Activated CD4-positive, alpha-beta T cell treated with anti-CD3 and anti-CD28 coated beads, Interleukin-10, Interleukin-2, amounts not matched to agents 100 ng/mL and 50 ng/mL, durations not matched to agents 16 hours and 8 hours (primary cell): ENCODE results near the gene PSMA3.

Experiments used
- DNase-seq: peaks from one replicate; pipeline ENCODE4 v3.0.0-alpha.2; 2020

The PSMA3 gene

GRCh38 chr14:58272588-58273372 is 28.1 kb downstream of the PSMA3 start:
- no peak for DNase-seq

- DNase-seq = no peak
These were observed 30.2 kb downstream of the PSMA3 start for GRCh38 chr14:58274881-58275280.

- no peak for DNase-seq
These were observed 31.0 kb downstream of the PSMA3 start for GRCh38 chr14:58275527-58276190.

GRCh38 chr14:58276208-58276607 is 31.6 kb downstream of the PSMA3 start:
- no peak for DNase-seq

GRCh38 chr14:58278177-58278576 is 33.5 kb downstream of the PSMA3 start:
- no peak for DNase-seq

- DNase-seq = peak; percentile 57
These were observed 36.5 kb downstream of the PSMA3 start for GRCh38 chr14:58280954-58281787.

- no peak for DNase-seq
These were observed 37.3 kb downstream of the PSMA3 start for GRCh38 chr14:58281969-58282368.

- DNase-seq = no peak
These were observed 38.4 kb downstream of the PSMA3 start for GRCh38 chr14:58282925-58283593.

GRCh38 chr14:58283730-58284129 is 39.1 kb downstream of the PSMA3 start:
- no peak for DNase-seq

- no peak for DNase-seq
These were observed 40.5 kb downstream of the PSMA3 start for GRCh38 chr14:58285132-58285531.

- no peak for DNase-seq
These were observed 43.0 kb downstream of the PSMA3 start for GRCh38 chr14:58287607-58288042.

- no peak for DNase-seq
These were observed 43.6 kb downstream of the PSMA3 start for GRCh38 chr14:58288106-58288792.

GRCh38 chr14:58291646-58292045 is 47.0 kb downstream of the PSMA3 start:
- no peak for DNase-seq

- no peak for DNase-seq
These were observed 47.5 kb downstream of the PSMA3 start for GRCh38 chr14:58292187-58292586.

GRCh38 chr14:58294201-58294600 is 49.6 kb downstream of the PSMA3 start:
- no peak for DNase-seq

GRCh38 chr14:58296726-58297125 is 52.1 kb downstream of the PSMA3 start:
- peak; percentile 27 for DNase-seq

GRCh38 chr14:58297412-58297761 is 52.7 kb downstream of the PSMA3 start:
- no peak for DNase-seq

GRCh38 chr14:58297762-58298476 is 53.3 kb downstream of the PSMA3 start:
- DNase-seq = peak; percentile 99

GRCh38 chr14:58298477-58299400 is 54.1 kb downstream of the PSMA3 start, which contains the start of gene ARID4A:
Gene ARID4A (plus strand): TSS chr14:58298555. CDS start chr14:58299855, 1,300 bp downstream.
- peak; percentile 49 for DNase-seq
